ENCODE measurements around the gene SIVA1.

Gene SIVA1

DNA sequence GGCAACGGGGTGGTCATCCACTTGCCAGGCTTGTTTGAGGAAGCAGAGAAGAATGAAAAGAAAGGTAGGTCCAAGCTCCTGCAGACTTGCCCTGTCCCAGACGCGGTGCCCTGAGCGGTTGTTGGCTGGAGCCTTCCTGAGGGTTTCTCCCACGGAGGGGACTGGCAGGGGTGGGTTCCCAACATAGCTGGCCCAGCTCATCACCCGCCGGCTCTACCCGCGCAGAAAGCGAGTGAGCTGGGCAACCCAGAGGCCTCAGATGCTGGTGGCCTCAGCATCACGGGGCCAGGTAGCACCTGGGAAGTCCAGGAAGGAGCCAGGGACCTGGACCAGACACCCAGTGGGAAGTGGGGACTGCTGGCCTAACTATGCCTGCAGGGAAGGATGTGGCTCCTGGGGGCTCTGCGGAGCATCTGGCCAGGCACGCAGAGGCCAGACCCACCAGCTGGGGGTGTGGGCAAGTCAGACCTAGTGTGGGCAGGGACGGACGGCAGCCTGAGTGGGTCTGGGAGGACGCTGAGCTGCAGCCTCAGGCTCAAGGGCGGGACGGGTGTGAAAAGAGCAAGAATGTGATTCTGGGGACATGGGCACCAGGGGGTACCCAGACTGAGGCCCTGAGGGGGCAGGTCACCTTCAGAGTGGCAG lies 14.4 kb upstream of the SIVA1 start:
- no peak for TF ChIP-seq CTCF (IDR thresholded peaks at IDR 0.05; ENCODE audit: low read depth, low read length)
- no peak overlapping the region for H3K4me3 ChIP-seq (ENCODE audit: low read depth, low read length)

DNA sequence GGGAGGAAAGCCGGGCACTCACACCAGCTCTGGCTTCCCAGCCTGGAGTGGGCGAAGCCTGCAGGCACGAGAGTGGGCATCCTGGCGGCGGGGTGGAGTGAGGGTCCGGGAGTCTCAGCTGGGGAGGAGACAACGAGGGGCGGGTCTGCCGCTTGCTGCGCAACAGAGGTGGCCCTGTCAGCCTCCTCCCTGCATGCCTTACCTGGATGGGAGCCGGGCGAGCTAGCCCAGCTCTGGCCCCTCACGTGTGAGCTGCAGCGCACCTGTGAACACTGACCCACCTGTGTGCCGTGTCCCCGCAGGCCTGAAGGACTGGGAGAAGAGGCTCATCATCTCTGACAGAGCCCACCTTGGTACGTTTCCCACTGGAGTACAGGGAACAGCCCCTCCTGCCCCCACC lies 13.9 kb upstream of the SIVA1 start:
- no peak overlapping the region for H3K4me3 ChIP-seq (ENCODE audit: low read depth, low read length)
- TF ChIP-seq CTCF (IDR thresholded peaks at IDR 0.05; ENCODE audit: low read depth, low read length) = no peak

DNA sequence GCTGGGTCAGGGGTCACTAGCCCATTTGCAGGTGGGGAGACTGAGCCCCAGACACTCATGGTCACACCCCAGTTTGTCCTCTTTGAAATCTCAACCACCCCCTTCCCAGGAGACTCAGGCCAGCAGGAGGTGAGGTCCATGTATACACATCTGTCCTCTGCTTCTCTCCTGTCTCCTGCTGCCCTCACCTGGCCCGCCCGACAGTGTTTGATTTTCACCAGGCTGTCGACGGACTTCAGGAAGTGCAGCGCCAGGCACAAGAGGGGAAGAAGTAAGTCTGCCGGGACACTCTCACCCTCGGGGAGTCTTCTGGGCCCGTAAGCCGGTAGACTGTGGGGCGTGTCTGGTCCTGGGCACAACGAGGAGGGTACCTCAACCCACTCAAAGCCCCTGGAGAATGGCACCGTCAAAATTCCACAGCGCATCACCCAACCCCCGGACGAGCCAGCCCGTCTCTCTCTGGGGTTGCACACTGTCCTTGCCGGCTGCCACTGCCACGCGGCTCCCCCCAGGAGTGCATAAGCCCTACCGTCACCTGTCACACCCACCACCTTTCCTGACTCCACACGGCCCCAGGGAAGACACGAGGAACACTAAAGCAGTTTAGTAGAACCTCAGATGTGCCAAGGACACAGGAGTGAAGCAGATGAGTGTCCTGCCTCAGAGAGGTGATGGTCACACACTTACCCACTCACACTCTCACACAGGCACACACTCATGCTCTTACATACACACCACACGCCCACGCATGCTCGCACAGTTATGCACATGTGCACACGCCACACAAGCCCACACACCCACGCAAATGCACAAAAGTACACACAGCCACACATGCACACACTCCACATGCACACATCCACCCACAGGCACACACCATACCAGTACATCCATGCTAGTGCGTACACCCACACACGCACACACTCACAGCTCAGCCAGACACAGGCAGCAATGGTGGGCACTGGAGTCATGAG lies 13.1 kb upstream of the SIVA1 start:
- TF ChIP-seq CTCF (IDR thresholded peaks at IDR 0.05; ENCODE audit: low read depth, low read length) = no peak
- H3K4me3 ChIP-seq (ENCODE audit: low read depth, low read length) = no peak overlapping the region

GRCh38 chr14:104741108-104741802 lies 11.7 kb upstream of the SIVA1 start:
- no peak for TF ChIP-seq CTCF (IDR thresholded peaks at IDR 0.05; ENCODE audit: low read depth, low read length)
- H3K4me3 ChIP-seq (ENCODE audit: low read depth, low read length) = no peak overlapping the region

- TF ChIP-seq CTCF (IDR thresholded peaks at IDR 0.05; ENCODE audit: low read depth, low read length) = no peak
- H3K4me3 ChIP-seq (ENCODE audit: low read depth, low read length) = no peak overlapping the region
These were observed 11.1 kb upstream of the SIVA1 start for GRCh38 chr14:104741803-104742251.

- H3K4me3 ChIP-seq (ENCODE audit: low read depth, low read length) = no peak overlapping the region
- no peak for TF ChIP-seq CTCF (IDR thresholded peaks at IDR 0.05; ENCODE audit: low read depth, low read length)
These were observed 10.1 kb upstream of the SIVA1 start for GRCh38 chr14:104742586-104743455.
